B cell (primary cell): Measurements from ENCODE around the gene ADCK2. TPM values are rescaled to one million over a fixed set of nuclear protein-coding genes. Genes with fewer than 3 reads are reported as not detected.

Experiments used
- ATAC-seq: fragments of 200-7000 bp; cut with Tn5 transposase; one replicate; pipeline ENCODE4 v1.10.0; 2021; ENCODE audit warnings: low read depth, mild to moderate bottlenecking, moderate number of reproducible peaks, moderate library complexity
- CTCF ChIA-PET: fragments of 350-600 bp; sonication (Branson Sonifier 250); formaldehyde crosslinking; loops from one replicate; lab custom pipeline; 2021; ENCODE audit warnings: antibody characterized with exemption, inconsistent platforms; lab: Charles Lee
- POLR2A ChIA-PET: fragments of 350-600 bp; sonication (Branson Sonifier 250); formaldehyde crosslinking; loops from one replicate; lab custom pipeline; 2021; ENCODE audit warnings: antibody characterized with exemption; lab: Charles Lee
- DNase-seq: peaks from one replicate; pipeline ENCODE4 v3.0.0; 2013
- H2AFZ ChIP-seq: 2 replicates; pipeline ENCODE4 v1.6.1; 2012; ENCODE audit warnings: mild to moderate bottlenecking, low read depth, low read length; ENCODE audit not compliant: insufficient read depth, poor library complexity, severe bottlenecking
- H3K27ac ChIP-seq, 2 donors: 1 replicate in 1 of 2; 2 replicates in 1 of 2; pipeline ENCODE4 v1.5.1; 2012 to 2013; ENCODE audit warnings: low read length in 2 of 2, mild to moderate bottlenecking in 2 of 2, moderate library complexity in 1 of 2
- H3K27me3 ChIP-seq, 4 experiments: fragments of 200-600 bp in 1 of 4; sonication (generic) in 1 of 4; replicated peaks in 1 of 4; 1 replicate in 2 of 4; 2 replicates in 2 of 4; pipeline versions ENCODE4 v1.6.1 to v1.7.0; 2013 to 2016; ENCODE audit warnings: low read length in 3 of 4, mild to moderate bottlenecking in 2 of 4, mixed read lengths in 1 of 4, moderate library complexity in 1 of 4; ENCODE audit not compliant: insufficient read depth in 4 of 4, control insufficient read depth in 3 of 4; ENCODE audit errors: control extremely low read depth in 1 of 4
- H3K36me3 ChIP-seq, 2 experiments: replicated peaks in 1 of 2; 1 replicate in 1 of 2; 2 replicates in 1 of 2; pipeline versions ENCODE4 v1.6.1 to v1.7.1; 2013; ENCODE audit warnings: low read length in 1 of 2; ENCODE audit not compliant: insufficient read depth in 2 of 2, control insufficient read depth in 1 of 2; ENCODE audit errors: control extremely low read depth in 1 of 2, extremely low read depth in 1 of 2
- H3K4me1 ChIP-seq, 2 donors: fragments of 200-600 bp in 1 of 2; sonication (generic) in 1 of 2; 1 replicate in 1 of 2; 2 replicates in 1 of 2; pipeline versions ENCODE4 v1.5.1 to v1.6.1; 2013 to 2017; ENCODE audit warnings: low read length in 2 of 2; ENCODE audit not compliant: control insufficient read depth in 2 of 2, insufficient read depth in 2 of 2
- H3K4me2 ChIP-seq: replicated peaks from 2 replicates; pipeline ENCODE3; 2012; ENCODE audit warnings: mild to moderate bottlenecking, low read depth, low read length; ENCODE audit not compliant: poor library complexity, severe bottlenecking
- H3K4me3 ChIP-seq, 5 experiments: fragments of 200-600 bp in 1 of 5; sonication (generic) in 1 of 5; 1 replicate in 3 of 5; 2 replicates in 2 of 5; pipeline versions ENCODE4 v1.5.1 to v1.7.0; 2011 to 2016; ENCODE audit warnings: low read length in 4 of 5, mild to moderate bottlenecking in 4 of 5, low read depth in 2 of 5, control low read depth in 1 of 5, moderate library complexity in 1 of 5; ENCODE audit not compliant: insufficient read depth in 1 of 5; ENCODE audit errors: control extremely low read depth in 1 of 5, extremely low read depth in 1 of 5
- H3K79me2 ChIP-seq: fragments of 200-600 bp; sonication (generic); one replicate; pipeline ENCODE4 v1.6.0; 2016; ENCODE audit warnings: low read length; ENCODE audit not compliant: control insufficient read depth, insufficient read depth
- H3K9ac ChIP-seq: fragments of 200-600 bp; sonication (generic); 2 replicates; pipeline ENCODE4 v1.6.1; 2017; ENCODE audit warnings: mild to moderate bottlenecking, low read length, moderate library complexity
- H3K9me3 ChIP-seq, 3 donors: one replicate each; pipeline versions ENCODE4 v1.6.1 to v1.7.1; 2013; ENCODE audit warnings: low read length in 2 of 3; ENCODE audit not compliant: control insufficient read depth in 2 of 3, insufficient read depth in 1 of 3; ENCODE audit errors: control extremely low read depth in 1 of 3
- H4K20me1 ChIP-seq: 2 replicates; pipeline ENCODE4 v1.6.0; 2012; ENCODE audit warnings: mild to moderate bottlenecking, low read length; ENCODE audit not compliant: insufficient read depth, control insufficient read depth, poor library complexity, severe bottlenecking
- H3K27ac Mint-ChIP-seq: one replicate; pipeline ENCODE4 v1.8.0; 2021; ENCODE audit warnings: mixed read lengths
- H3K27me3 Mint-ChIP-seq: one replicate; pipeline ENCODE4 v1.8.0; 2021; ENCODE audit warnings: mixed read lengths
- H3K4me1 Mint-ChIP-seq: one replicate; pipeline ENCODE4 v1.8.0; 2021; ENCODE audit warnings: mixed read lengths
- H3K4me3 Mint-ChIP-seq: one replicate; pipeline ENCODE4 v1.8.0; 2021; ENCODE audit warnings: mixed read lengths
- H3K9me3 Mint-ChIP-seq: one replicate; pipeline ENCODE4 v1.8.0; 2022; ENCODE audit warnings: mixed read lengths; ENCODE audit not compliant: insufficient read depth
- EZH2 ChIP-seq: IDR thresholded peaks from 2 replicates; pipeline ENCODE4 v1.6.1; 2012; ENCODE audit warnings: borderline replicate concordance, low read depth, mild to moderate bottlenecking, moderate library complexity, low read length; ENCODE audit not compliant: insufficient read depth, poor library complexity, severe bottlenecking
- WGBS: methylation state at CpG from one replicate; pipeline ENCODE4 v1.1.5; 2013; ENCODE audit warnings: missing lambda C conversion rate; ENCODE audit not compliant: insufficient coverage; 5-methylcytosine and 5-hydroxymethylcytosine counted together
- intact Hi-C: fragments of 100-400 bp; cut with micrococcal nuclease; formaldehyde crosslinking; loops from one replicate; pipeline ENCODE4 v1.10.0; 2022
- polyA plus RNA-seq: library from polyadenylated mRNA; depleted of rRNA; stranded (reverse); fragments of >200 nt; gene quantifications from 2 replicates; pipeline ENCODE4 v1.2.3, GENCODE V29; 2012
- total RNA-seq, 2 donors: library from RNA; stranded (reverse); fragments of 120-200 nt in 1 of 2; gene quantifications; 1 replicate in 1 of 2; 2 replicates in 1 of 2; pipeline versions ENCODE4 v1.2.3 to v1.2.4, GENCODE V29; 2013 to 2022
- TF ChIP-seq, protein P1 (sequence below): fragments of 200-600 bp; IDR thresholded peaks from one replicate; pipeline ENCODE4 v1.8.0; 2022; ENCODE audit warnings: antibody characterized with exemption, mild to moderate bottlenecking

ADCK2 gene
- total and polyA plus RNA-seq, 2 donors (not counting 1 experiment from before 2014, with no cell fraction given), result 13.3 to 32.6 TPM

DNA sequence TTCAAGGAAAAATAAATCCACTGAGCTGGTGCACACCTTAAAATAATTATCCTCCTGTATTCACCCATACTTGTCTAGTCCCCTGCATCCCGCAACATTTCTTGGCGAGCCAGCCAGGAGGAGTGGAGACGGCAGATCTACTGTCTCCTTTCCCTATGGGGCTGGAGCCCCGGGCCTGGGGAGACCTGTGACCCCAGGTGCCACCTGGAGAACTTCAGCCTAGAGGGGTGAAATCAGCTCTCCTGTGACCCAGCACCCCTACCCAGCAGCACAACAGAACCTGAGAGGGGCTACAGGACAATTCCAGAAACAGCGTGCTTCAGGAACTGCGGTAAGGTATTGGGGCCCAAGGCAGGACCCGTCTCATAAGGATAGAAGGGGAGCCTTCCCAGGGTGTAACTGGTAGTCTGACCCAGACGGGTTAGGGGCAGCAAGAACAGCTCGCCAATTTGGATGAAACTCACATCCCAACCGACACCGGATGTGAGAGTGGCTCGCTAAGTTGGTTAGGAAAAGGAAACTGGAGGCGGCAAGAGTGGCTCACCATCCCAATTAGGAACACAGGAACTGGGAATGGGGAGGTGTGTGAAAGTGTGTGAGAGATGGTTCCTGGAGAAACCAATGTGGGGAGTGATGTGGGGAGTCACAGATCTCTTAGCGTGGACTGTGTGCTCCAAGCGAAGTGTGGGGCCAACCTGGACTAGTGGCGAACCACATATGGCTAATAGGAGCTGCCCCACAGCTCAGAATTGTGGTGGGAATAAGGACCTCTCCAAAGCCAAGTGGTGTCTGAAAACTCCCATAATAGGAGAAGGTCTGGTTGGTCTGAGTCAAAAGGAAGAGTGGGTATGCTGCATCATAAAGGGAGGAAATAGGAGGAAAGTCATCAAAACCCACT lies 17.0 kb upstream of the ADCK2 start:
- WGBS, result 97% methylated on average over 15 of the region's 16 CpGs
- Histone ChIP-seq H3K36me3 (no peaks in the 10 kb centered on the region), H3K9ac (peak overlapping the region; percentile 61), H4K20me1 (no peaks in the 10 kb centered on the region), H3K4me3 (no peak overlapping the region), H3K27me3 (peaks cover 0 to 4% (median 0%) of the 10 kb centered on the region in 4 experiments), H3K4me1 (peaks cover 15 to 19% of the 10 kb centered on the region in 2 donors), H3K27ac (peak overlapping the region; percentile 48 to 63), H3K79me2 (no peaks in the 10 kb centered on the region), H3K9me3 (no peaks in the 10 kb centered on the region), H2AFZ (peak overlapping the region; percentile 86), H3K4me2 (peak overlapping the region; percentile 70)
- ChIA-PET POLR2A (no interaction called here), CTCF (interaction anchor here (0.7 to 2.9 kb wide), 7 partner anchors 9 to 355 kb away, joined by 3 to 20 read pairs (median 8); no protein-coding TSS in a partner anchor)
- no peak for ATAC-seq
- Mint-ChIP-seq H3K9me3 (no peaks in the 10 kb centered on the region), H3K27me3 (no peaks in the 10 kb centered on the region), H3K4me3 (peak overlapping the region; percentile 90), H3K4me1 (peaks cover 22% of the 10 kb centered on the region), H3K27ac (peak overlapping the region; percentile 95)
- no peak for DNase-seq
- intact Hi-C loops, result loop anchor here (2.0 kb wide), 2 partner anchors 17 to 177 kb away; partner anchors contain the start of genes ADCK2 and MKRN1
- TF ChIP-seq EZH2, result no peak
- TF ChIP-seq, protein P1, sequence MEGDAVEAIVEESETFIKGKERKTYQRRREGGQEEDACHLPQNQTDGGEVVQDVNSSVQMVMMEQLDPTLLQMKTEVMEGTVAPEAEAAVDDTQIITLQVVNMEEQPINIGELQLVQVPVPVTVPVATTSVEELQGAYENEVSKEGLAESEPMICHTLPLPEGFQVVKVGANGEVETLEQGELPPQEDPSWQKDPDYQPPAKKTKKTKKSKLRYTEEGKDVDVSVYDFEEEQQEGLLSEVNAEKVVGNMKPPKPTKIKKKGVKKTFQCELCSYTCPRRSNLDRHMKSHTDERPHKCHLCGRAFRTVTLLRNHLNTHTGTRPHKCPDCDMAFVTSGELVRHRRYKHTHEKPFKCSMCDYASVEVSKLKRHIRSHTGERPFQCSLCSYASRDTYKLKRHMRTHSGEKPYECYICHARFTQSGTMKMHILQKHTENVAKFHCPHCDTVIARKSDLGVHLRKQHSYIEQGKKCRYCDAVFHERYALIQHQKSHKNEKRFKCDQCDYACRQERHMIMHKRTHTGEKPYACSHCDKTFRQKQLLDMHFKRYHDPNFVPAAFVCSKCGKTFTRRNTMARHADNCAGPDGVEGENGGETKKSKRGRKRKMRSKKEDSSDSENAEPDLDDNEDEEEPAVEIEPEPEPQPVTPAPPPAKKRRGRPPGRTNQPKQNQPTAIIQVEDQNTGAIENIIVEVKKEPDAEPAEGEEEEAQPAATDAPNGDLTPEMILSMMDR, result no peak
